NCI-H2081 (cell line): ENCODE results near the gene MPV17.
"Not testable (repeated sequence)": the region's sequence is repeated elsewhere in the genome, so short reads cannot be mapped to it uniquely, and the experiment has no call there.

ENCODE experiments used
- DNase-seq, 2 experiments: peaks; one replicate each; lab custom pipeline; 2025; lab: John Stamatoyannopoulos, UW

The MPV17 gene

GRCh38 chr2:27298391-27299080 lies 24.4 kb downstream of the MPV17 start:
- DNase-seq: no peak

GRCh38 chr2:27297195-27297594 lies 25.7 kb downstream of the MPV17 start:
- DNase-seq: no peak

- no peak for DNase-seq
Observed at GRCh38 chr2:27296481-27296880, 26.4 kb downstream of the MPV17 start.

- no peak for DNase-seq
Observed at GRCh38 chr2:27294928-27295327, 28.0 kb downstream of the MPV17 start.

GRCh38 chr2:27291865-27292264 lies 31.0 kb downstream of the MPV17 start:
- DNase-seq: no peak

GRCh38 chr2:27290549-27290948 lies 32.3 kb downstream of the MPV17 start:
- DNase-seq: no peak

GRCh38 chr2:27288610-27289009 lies 34.3 kb downstream of the MPV17 start:
- DNase-seq: no peak

- no peak for DNase-seq
Observed at GRCh38 chr2:27285481-27285880, 37.4 kb downstream of the MPV17 start.

GRCh38 chr2:27284996-27285395 lies 37.9 kb downstream of the MPV17 start:
- DNase-seq: no peak

- no peak for DNase-seq
Observed at GRCh38 chr2:27282892-27283291, 40.0 kb downstream of the MPV17 start.

- no peak for DNase-seq
Observed at GRCh38 chr2:27281855-27282559, 40.9 kb downstream of the MPV17 start, which contains the start of gene TRIM54. Gene TRIM54 (plus strand): TSS chr2:27282429. CDS start chr2:27282732, 303 bp downstream.

- DNase-seq: no peak
Observed at GRCh38 chr2:27281442-27281841, 41.5 kb downstream of the MPV17 start.

- DNase-seq: no peak
Observed at GRCh38 chr2:27280826-27281225, 42.1 kb downstream of the MPV17 start.

- no peak for DNase-seq
Observed at GRCh38 chr2:27278010-27278409, 44.9 kb downstream of the MPV17 start.

- DNase-seq: no peak
Observed at GRCh38 chr2:27275211-27276150, 47.4 kb downstream of the MPV17 start, which contains the start of gene DNAJC5G. Gene DNAJC5G (plus strand): TSS chr2:27275433. CDS start chr2:27276729, 1,296 bp downstream.

GRCh38 chr2:27272537-27273522 lies 50.1 kb downstream of the MPV17 start:
- DNase-seq: not testable (repeated sequence)

GRCh38 chr2:27271631-27272340 lies 51.1 kb downstream of the MPV17 start:
- DNase-seq: no peak

GRCh38 chr2:27270670-27271069 lies 52.2 kb downstream of the MPV17 start:
- no peak for DNase-seq

- DNase-seq: no peak
Observed at GRCh38 chr2:27270131-27270530, 52.8 kb downstream of the MPV17 start.

GRCh38 chr2:27268296-27268695 lies 54.6 kb downstream of the MPV17 start:
- DNase-seq: not testable (repeated sequence)

GRCh38 chr2:27265536-27265870 lies 57.4 kb downstream of the MPV17 start:
- DNase-seq: no peak
